ENCODE data around the gene HOXD10.

HOXD10 gene

GRCh38 chr2:176163672-176164056, 47.1 kb downstream of the HOXD10 start:
- H3K36me3 ChIP-seq (ENCODE audit: insufficient read depth, low read length) = no peaks in the 10 kb centered on the region
- H3K9me3 ChIP-seq (ENCODE audit: low read length) = no peaks in the 10 kb centered on the region
- peaks cover 19% of the 10 kb centered on the region for H3K4me1 ChIP-seq (ENCODE audit: insufficient read depth, low read length)
- H3K4me3 ChIP-seq (ENCODE audit: low read depth in 1 of 2, low read length in 2 of 2) = no peak overlapping the region
- H3K9ac ChIP-seq (ENCODE audit: low read length) = no peak overlapping the region
- H3K27ac ChIP-seq (ENCODE audit: low read depth, low read length) = no peak overlapping the region
- H3K27me3 ChIP-seq (ENCODE audit: control insufficient read depth in 1 of 2, insufficient read depth in 2 of 2, low read length in 2 of 2) = peaks cover 0 to 40% of the 10 kb centered on the region in 2 donors

DNA sequence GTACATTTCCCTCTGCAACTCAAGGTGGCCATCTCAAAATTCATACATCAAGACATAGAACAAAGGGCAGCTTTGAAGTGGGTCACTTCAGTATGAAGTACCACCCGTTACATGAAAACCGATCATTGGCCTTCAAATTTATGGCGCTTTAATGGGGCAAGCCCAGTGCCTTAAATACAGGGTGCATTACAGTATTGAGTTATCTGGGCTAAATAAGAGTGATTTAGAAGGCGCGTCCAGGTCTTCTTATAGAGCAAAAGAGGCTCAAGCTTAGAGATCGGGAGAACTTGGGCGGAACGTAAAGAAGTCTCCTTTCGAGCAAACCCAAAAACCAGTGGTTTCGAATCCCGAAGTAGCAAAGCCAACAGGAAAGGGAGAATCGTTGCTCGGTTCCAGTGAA, 47.6 kb downstream of the HOXD10 start:
- H3K9me3 ChIP-seq (ENCODE audit: low read length) = no peaks in the 10 kb centered on the region
- no peak overlapping the region for H3K9ac ChIP-seq (ENCODE audit: low read length)
- H3K4me3 ChIP-seq (ENCODE audit: low read depth in 1 of 2, low read length in 2 of 2) = peak overlapping the region in 1 of 2 donors; percentile 12
- peaks cover 19% of the 10 kb centered on the region for H3K4me1 ChIP-seq (ENCODE audit: insufficient read depth, low read length)
- H3K36me3 ChIP-seq (ENCODE audit: insufficient read depth, low read length) = no peaks in the 10 kb centered on the region
- H3K27ac ChIP-seq (ENCODE audit: low read depth, low read length) = no peak overlapping the region
- H3K27me3 ChIP-seq (ENCODE audit: control insufficient read depth in 1 of 2, insufficient read depth in 2 of 2, low read length in 2 of 2) = peaks cover 0 to 40% of the 10 kb centered on the region in 2 donors

DNA sequence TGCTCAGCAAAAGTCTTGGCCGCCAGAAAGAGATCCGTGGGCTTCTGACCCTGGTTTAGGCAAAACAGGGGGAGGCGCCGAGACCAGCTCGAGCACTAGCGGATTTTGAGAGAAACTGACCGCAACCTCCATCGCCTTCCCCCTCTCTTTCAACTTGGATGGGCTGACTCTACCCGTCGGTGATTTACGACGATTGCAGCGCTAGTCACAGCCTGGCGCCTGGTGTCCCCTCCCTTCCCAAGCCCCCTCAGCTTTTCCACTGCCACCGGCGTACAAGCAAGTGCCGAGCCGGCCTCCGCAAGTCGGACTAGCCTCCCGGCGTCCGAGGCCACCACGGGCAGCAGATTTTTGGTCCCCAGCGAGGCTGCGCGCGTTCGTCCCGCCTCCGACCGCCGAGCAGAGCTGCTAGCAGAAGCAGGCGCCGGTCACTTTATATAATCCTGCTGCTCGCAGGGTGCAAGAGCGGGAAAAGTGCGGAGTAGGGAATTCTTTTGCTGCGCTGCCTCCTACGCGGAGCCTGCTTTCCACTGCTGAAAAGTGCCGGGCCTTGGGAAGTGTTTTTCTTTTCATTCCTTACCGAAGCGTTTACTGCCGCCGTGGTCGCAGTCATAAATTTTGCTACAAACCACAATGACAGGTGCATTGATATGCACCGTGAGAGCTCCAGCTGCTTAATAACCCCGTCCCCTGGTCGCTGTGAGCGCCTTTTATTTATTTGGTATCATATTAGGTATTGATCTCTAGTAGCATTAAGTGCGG, 48.2 kb downstream of the HOXD10 start:
- Histone ChIP-seq H3K4me1 (ENCODE audit: insufficient read depth, low read length) (peaks cover 19% of the 10 kb centered on the region), H3K4me3 (ENCODE audit: low read depth in 1 of 2, low read length in 2 of 2) (peak overlapping the region in 1 of 2 donors; percentile 12), H3K27ac (ENCODE audit: low read depth, low read length) (no peak overlapping the region), H3K27me3 (ENCODE audit: control insufficient read depth in 1 of 2, insufficient read depth in 2 of 2, low read length in 2 of 2) (peaks cover 0 to 37% of the 10 kb centered on the region in 2 donors), H3K36me3 (ENCODE audit: insufficient read depth, low read length) (no peaks in the 10 kb centered on the region), H3K9me3 (ENCODE audit: low read length) (no peaks in the 10 kb centered on the region), H3K9ac (ENCODE audit: low read length) (no peak overlapping the region)

- peaks cover 18% of the 10 kb centered on the region for H3K4me1 ChIP-seq (ENCODE audit: insufficient read depth, low read length)
- no peaks in the 10 kb centered on the region for H3K9me3 ChIP-seq (ENCODE audit: low read length)
- no peaks in the 10 kb centered on the region for H3K36me3 ChIP-seq (ENCODE audit: insufficient read depth, low read length)
- H3K27me3 ChIP-seq (ENCODE audit: control insufficient read depth in 1 of 2, insufficient read depth in 2 of 2, low read length in 2 of 2) = peaks cover 0 to 32% of the 10 kb centered on the region in 2 donors
- H3K9ac ChIP-seq (ENCODE audit: low read length) = no peak overlapping the region
- no peak overlapping the region for H3K27ac ChIP-seq (ENCODE audit: low read depth, low read length)
- H3K4me3 ChIP-seq (ENCODE audit: low read depth in 1 of 2, low read length in 2 of 2) = peak overlapping the region in 1 of 2 donors; percentile 12
These were observed 48.9 kb downstream of the HOXD10 start for GRCh38 chr2:176165370-176166050.

DNA sequence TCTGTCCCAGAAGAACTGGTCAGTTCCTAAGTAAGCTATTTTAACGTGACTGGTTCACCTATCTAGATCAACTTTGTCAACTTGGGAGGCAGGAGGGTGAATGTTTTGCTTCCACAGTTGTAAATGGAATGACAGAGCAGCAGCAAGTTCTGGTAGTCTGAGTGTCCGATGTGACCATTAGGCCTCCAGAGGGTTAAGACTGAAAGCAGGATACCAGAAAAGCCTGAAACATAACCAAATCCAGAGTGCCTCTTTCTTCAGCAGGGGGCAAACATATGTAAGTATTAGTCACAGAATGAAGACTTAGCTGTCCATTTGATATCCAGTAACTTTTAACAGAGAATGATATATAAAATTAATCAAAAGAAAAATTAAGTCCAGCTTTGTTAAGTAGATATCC, 49.7 kb downstream of the HOXD10 start:
- Histone ChIP-seq H3K9me3 (ENCODE audit: low read length) (no peaks in the 10 kb centered on the region), H3K4me3 (ENCODE audit: low read depth in 1 of 2, low read length in 2 of 2) (no peak overlapping the region), H3K4me1 (ENCODE audit: insufficient read depth, low read length) (peaks cover 11% of the 10 kb centered on the region), H3K36me3 (ENCODE audit: insufficient read depth, low read length) (no peaks in the 10 kb centered on the region), H3K27me3 (ENCODE audit: control insufficient read depth in 1 of 2, insufficient read depth in 2 of 2, low read length in 2 of 2) (peaks cover 0 to 33% of the 10 kb centered on the region in 2 donors), H3K27ac (ENCODE audit: low read depth, low read length) (no peak overlapping the region), H3K9ac (ENCODE audit: low read length) (no peak overlapping the region)

GRCh38 chr2:176167398-176167797, 50.8 kb downstream of the HOXD10 start:
- no peak overlapping the region for H3K4me3 ChIP-seq (ENCODE audit: low read depth in 1 of 2, low read length in 2 of 2)
- no peaks in the 10 kb centered on the region for H3K36me3 ChIP-seq (ENCODE audit: insufficient read depth, low read length)
- H3K27ac ChIP-seq (ENCODE audit: low read depth, low read length) = no peak overlapping the region
- H3K9me3 ChIP-seq (ENCODE audit: low read length) = no peaks in the 10 kb centered on the region
- H3K9ac ChIP-seq (ENCODE audit: low read length) = no peak overlapping the region
- peaks cover 6% of the 10 kb centered on the region for H3K4me1 ChIP-seq (ENCODE audit: insufficient read depth, low read length)
- peaks cover 0 to 38% of the 10 kb centered on the region in 2 donors for H3K27me3 ChIP-seq (ENCODE audit: control insufficient read depth in 1 of 2, insufficient read depth in 2 of 2, low read length in 2 of 2)

DNA sequence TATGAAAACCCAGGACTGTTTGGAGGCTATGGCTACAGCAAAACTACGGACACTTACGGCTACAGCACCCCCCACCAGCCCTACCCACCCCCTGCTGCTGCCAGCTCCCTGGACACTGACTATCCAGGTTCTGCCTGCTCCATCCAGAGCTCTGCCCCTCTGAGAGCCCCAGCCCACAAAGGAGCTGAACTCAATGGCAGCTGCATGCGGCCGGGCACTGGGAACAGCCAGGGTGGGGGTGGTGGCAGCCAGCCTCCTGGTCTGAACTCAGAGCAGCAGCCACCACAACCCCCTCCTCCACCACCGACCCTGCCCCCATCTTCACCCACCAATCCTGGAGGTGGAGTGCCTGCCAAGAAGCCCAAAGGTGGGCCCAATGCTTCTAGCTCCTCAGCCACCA, 52.6 kb downstream of the HOXD10 start:
- Histone ChIP-seq H3K9ac (ENCODE audit: low read length) (no peak overlapping the region), H3K4me3 (ENCODE audit: low read depth in 1 of 2, low read length in 2 of 2) (no peak overlapping the region), H3K27me3 (ENCODE audit: control insufficient read depth in 1 of 2, insufficient read depth in 2 of 2, low read length in 2 of 2) (peaks cover 0 to 32% of the 10 kb centered on the region in 2 donors), H3K36me3 (ENCODE audit: insufficient read depth, low read length) (no peaks in the 10 kb centered on the region), H3K4me1 (ENCODE audit: insufficient read depth, low read length) (peaks cover 6% of the 10 kb centered on the region), H3K9me3 (ENCODE audit: low read length) (no peaks in the 10 kb centered on the region), H3K27ac (ENCODE audit: low read depth, low read length) (no peak overlapping the region)
